Activated CD8-positive, alpha-beta memory T cell treated with anti-CD3 and anti-CD28 coated beads for 1 hour (primary cell): Measurements from ENCODE around the gene RB1.
"Not testable (repeated sequence)": the region's sequence is repeated elsewhere in the genome, so short reads cannot be mapped to it uniquely, and the experiment has no call there.

Source experiments
- DNase-seq, 2 donors: peaks; one replicate each; pipeline ENCODE4 v3.0.0-alpha.2; 2020; ENCODE audit warnings: low read depth in 1 of 2; ENCODE audit errors: extremely low read depth in 1 of 2

Gene RB1

DNA sequence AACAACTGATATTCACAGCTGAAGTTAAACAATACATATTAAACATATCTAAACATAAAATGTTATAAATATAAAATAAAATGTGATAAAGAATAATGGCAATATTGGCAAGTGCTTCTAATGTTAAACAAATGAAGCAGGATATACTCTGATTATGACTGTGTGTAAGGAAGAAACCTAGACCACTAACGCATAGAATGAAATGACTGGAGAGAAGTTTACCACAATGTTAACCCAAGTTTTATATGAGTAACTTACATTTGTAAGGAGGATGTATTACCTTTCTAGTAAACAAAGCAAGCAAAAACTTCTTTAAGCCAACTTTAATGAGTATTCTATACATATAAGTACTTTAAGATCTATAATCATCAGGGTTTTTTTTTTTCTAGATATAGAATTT, 43.0 kb downstream of the RB1 start:
- no peak for DNase-seq

DNA sequence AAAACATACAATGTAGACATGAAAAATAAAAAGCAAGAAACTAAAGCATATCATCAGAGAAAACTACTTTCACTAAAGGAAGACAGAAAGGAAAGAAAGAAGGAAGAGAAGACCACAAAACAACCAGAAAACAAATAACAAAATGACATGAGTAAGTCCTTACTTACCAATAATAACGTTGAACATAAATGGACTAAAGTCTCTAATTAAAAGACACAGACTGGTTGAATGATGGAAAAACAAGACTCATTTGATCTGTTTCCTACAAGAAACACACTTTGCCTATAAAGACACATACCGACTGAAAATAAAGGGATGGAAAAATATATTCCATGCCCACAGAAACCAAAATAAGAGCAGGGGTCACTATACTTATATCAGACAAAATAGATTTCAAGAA, 46.0 kb downstream of the RB1 start:
- no peak for DNase-seq

DNA sequence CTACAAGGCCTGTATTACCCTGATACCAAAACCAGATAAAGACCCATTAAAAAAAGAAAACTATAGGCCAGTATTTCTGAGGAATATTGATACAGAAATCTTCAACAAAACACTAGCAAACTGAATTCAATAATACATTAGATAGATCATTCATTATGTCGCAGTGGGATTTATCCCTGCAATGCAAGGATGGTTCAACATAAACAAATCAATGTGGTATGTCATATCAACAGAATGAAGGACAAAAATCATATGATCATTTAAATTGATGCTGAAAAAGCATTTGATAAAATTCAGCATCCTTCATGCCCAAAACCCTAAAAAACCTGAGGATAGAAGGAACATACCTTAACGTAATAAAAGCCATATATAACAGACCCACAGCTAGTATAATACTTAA, 50.0 kb downstream of the RB1 start:
- DNase-seq, result no peak

DNA sequence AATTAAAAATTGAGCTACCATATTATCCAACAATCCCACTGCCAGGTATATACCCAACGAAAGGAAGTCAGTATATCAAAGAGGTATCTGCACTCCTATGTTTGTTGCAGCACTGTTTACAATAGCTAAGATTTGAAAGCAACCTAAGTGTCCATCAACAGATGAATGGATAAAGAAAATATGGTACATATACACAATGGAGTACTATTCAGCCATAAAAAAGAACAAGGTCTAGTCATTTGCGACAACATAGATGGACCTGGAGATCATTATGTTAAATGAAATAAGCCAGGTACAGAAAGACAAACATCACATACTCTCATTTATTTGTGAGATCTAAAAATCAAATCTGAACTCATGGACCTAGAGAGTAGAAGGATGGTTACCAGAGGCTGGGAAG, 52.0 kb downstream of the RB1 start:
- DNase-seq, result not testable (repeated sequence)

DNA sequence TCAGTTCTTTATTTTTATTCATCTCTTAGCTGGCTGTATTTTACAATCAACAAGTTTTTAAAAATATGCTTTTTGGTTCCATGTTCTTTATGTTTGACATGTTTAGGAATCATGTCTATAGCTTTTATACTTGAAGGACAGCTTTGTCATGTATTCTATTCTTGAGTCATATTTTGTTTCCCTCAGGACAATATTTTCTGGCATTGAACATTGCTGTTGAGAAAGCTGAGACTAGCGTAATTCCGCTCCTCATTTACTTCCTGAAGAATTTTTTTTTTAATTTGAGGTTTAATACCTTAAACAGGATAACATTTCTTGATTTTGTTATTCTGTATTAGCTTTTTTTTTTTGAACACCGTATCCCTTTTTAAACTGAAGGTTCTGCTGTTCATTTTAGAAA, 53.2 kb downstream of the RB1 start:
- DNase-seq, result no peak

DNA sequence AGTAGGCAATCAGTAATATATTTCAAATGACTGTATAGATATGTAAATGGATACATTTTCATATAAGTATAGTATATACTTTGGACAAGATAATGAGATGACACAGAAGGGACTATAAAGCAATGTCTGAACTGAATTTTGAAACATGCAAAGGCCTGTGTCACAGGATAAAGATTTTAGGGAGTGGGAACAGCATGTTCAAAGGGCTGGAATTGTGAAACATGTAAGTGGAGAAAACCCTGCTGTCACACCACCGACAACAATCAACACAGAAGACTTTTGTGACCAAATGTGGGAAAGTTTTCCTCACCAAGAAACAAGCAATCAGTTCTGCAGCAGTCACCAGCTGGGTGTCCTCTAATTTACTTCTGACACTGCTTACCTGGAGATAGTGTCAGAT, 66.4 kb downstream of the RB1 start:
- no peak for DNase-seq

DNA sequence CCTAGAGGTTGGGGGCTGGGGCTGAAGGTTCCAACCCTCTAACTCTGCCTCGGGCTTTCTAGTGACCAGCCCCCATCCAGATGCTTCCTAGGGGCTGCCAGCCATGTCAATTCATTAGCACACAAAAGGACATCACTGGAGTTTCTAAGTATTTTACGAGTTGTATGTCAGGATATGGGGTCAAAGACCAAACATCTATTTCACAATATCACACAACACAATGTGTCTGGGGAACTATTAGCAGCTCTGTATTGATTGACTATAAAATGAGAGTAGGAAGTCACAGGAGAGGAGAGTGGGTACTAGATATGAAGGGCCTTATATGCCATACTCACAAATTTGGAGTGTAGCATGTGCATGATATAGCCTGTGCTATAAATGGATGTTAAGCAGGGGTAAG, 67.3 kb downstream of the RB1 start:
- DNase-seq, result no peak

DNA sequence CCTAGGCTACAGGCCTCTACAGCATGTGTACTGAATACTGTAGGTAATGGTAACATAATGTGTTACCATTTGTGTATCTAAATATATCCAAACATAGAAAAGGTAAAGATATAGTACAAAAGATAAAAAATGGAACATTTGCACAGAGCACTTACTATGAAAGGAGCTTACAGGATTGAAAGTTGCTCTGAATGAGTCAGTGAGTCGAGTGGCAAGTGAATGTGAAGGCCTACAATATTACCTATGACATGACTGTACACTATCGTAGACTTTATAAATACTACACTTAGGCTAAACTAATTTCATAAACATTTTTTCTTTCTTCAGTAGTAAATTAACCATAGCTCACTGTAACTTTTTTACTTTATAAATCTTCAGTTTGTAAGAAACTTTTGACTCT, 74.3 kb downstream of the RB1 start:
- DNase-seq, result no peak

DNA sequence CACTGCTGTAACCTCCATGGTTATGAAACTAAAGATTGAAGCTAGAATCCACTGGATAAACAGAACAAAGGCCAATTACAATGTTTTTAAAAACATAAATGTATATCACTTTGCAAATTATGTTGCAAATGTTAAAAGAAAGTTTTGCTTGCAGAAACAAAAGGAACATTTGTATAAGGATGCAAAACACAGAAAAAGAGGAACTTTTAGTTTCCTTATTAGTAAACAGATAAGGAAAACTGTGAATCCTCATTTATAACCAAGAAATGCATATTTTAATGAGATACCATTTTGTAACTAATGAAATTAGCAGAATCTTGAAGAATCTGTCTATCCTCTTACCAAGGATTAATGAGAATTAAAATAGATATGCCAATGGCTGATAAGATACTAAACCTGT, 77.0 kb downstream of the RB1 start:
- DNase-seq, result no peak

DNA sequence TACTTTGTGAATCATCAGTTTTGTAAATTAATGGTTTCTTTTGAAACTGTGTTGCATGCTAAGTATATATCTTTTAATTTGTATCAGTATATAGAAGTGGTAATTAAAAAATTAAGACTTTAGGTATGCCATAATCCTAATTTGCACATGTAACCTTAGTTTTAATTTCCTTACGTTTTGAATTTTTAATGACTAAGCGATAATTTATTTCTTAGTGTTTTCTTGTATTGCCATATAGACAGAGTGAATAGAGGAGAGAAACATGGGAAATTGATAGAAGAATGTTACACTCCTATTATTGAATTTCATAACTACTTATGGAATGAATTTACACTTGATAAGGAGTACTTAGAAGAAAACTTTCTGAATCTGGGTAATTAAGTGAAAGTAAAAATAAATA, 79.8 kb downstream of the RB1 start:
- DNase-seq, result no peak

DNA sequence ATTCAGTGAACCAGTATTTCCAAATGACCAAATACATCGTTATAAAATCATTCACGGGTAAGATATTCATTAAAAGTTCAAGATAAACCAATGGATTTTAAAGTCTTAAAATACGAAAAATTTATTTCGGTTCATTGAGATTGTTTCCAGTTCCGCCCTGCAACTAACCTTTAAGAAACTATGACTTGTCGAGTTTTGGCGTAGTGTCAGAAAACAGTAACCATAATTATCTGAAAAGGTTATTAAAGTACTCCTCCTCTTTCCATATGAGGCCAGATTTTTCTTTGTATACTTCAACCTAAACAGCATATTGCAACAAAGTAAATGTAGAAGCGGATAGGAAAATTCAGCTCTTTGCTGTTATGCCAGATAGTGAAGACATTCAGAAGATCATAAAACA, 83.3 kb downstream of the RB1 start:
- no peak for DNase-seq

DNA sequence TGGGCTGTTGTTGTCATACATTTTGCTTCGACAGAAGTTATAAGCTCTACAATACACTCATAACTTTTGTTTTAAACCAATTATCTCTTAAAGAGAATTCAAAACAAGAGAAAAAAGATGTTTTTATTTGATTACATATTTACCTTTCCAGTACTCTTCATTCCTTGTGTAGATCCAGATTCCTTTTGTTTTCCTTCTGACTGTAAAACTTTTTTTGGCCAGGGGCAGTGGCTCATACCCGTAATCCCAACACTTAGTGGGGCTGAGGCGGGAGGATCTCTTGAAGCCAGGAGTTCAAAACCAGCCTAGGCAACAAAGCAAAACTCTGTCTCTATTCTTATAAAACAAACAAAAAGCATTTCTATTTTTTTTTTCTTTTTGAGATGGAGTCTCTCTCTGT, 87.7 kb downstream of the RB1 start:
- DNase-seq, result no peak

DNA sequence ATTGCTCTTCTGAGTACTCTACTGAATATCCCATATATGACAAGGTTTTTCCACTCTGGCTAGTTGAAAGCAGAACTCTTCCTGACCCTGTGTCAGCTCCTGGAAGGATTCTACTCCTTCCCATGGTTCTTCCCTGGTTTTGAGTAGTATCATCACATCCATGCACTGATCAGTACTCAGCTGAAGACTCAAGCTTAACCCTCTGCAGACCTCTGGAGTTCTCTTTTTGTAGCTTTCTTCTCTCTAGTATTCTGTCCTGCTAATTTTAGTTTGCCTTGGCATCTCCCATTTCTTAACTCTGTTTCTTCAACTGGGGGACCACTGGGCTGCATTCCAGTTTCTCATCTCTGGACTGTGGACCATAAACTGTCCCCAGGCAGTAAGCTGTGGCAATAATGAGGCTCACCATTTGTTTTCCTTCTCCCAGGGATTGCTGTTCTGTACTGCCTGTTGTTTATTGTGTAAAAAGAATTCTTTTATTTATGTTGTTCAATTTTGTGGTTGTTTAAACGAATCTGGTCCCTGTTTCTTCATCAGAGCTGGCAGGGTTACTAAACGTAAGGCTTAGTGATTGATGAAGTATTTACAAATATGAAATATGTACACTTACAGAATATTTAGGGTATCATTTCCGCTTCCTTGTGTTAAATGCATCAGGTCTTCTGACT, 89.6 kb downstream of the RB1 start:
- no peak for DNase-seq

DNA sequence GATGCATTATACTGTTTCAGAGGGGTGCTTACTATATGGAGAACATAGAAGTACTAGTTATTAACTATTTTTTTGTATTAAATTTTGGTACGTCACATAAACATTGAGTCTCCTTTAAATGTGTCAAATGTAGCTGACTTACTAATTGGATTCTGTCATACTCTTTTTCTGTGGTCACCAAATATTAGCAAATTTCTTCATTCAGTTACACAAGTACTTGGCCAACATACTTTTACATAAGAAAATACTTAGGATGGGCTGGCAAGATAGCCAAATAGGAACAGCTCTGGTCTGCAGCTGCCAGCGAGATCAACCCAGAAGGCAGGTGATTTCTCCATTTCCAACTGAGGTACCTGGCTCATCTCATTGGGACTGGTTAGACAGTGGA, 90.1 kb downstream of the RB1 start:
- DNase-seq, result no peak

DNA sequence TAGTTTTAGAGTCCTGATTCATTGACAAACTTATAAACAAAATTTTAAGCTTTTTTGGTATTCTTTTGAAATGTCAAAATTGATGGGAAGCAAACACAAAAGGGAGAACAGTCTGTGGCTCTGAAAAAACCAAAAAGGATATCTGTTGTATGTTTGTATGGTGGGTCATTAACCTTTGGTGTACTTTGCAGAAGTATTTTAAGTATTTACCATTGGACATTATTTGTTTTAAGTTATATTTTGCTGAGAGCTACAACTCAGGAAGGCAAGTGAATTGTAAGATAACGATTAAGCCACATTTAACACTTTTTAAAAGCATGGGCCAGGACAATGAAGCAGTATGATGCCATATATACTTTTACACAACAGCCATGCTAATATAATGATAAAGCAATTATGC, 94.2 kb downstream of the RB1 start:
- no peak for DNase-seq

DNA sequence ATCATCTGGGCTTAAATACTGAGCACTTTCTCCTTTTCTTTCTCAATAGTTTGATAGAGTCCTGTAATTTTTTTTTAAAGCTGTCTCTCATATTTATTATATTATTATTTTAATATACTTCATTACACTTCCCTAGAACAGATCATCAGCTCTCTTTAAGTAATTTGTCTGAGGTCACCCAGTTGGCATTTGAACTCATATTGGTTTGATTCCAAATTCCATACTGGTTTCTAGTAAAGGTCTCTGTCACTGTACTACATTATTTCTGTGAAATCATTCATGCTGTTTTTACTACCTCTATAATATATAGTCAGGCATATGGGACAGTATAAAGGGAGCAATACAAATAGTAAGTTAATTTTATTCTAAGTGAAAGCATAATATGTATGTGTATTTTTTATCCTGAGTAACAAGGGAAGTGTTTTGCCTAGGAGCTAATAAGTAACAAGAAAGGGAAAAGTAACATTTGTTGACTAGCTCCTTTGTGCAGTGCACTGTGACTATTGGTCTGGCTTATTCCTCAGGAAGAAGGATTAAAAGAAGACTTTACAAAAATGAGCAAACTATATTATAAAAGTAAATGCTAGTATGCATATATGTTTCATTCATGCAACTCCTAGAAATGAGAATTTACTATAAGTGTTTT, 95.0 kb downstream of the RB1 start:
- DNase-seq, result no peak

DNA sequence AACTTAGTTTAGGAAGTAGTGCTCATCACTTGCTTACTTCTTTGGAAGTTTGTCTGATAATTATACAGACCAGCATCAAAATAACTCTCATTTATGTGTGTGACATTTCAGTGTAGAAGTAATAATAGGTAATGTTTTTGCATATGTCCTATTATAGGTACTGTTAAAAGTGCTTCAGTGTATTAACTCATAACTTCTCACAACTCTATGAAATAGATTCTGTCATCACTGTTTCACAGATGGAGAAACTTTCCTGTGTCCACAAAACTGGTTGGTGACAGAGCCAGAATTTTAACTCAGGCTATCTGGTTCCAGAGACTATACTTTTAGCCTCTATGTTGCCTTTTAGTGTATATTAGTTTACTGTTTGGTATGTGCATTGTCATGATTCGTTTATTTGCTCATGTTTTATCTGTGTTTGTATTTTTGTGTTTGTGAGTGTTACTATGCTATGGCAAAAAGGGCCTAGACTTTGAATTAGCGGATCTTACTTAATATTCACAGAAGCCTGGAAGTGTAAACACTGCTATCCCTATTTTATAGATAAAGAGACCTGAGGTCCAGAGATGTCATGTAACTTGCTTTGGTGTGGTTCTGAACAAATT, 96.6 kb downstream of the RB1 start:
- no peak for DNase-seq

DNA sequence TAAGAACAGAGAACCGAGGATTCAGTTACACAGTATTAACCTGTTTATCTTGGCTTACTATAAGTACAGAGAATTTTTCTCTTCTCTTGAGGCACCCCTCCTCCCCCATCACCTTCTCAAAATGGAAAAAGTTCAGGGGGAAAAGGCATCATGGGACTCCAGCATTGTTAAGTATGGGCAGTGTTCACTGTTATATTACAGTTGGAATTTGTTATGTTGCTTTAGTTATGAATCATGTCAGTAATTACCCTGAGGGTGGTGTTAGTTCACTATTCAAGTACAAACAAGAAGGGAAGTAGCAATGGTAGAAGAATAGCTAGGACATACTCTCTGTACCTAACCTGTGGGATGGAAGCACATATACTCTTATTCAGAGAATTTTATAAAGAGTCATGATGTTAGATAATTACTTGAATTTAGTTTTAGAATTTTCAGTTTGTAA, 97.3 kb downstream of the RB1 start:
- no peak for DNase-seq

DNA sequence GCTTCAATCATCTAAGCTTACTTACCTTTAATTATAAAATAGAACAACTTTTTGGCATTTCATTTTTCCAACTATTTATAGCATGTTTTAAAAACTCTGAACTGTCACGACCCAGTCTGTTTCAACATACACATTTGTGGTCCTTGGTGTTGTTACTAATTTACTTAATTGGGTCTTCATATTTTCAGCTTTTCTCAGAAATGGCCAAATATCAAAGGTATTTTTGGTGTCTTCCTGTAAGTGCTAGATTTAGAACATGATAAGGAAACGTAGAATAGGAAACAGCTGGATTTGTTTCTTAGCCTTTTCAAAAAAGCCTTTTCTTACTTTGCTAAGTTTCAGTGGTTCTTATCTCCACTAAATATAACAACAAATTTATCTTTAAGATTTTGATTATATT, 97.9 kb downstream of the RB1 start:
- no peak for DNase-seq

DNA sequence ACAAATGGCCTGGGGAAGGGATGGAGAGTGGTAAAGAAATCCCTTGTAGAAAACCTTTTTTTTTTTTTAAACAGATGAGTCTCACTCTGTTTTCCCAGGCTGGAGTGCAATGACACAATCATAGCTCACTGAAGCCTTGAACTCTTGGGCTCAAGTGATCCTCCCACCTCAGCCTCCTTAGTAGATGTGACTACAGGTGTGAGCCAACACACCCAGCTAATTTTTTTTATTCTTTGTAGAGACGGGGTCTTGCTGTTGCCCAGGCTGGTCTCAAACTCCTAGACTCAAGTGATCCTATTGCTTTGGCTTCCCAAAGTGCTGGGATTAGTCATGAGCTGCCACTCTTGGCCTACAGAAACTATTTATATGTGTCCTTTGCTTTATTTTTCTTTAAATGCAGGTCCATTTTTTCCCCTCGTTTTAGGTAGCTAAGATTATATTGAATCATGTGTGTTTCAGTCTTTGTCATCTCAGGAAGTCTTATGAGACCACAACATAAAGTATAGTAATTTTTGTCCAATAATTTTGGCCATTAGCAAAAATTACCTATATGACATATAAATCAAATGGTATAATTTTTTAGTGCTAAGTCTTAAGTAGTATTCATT, 98.9 kb downstream of the RB1 start:
- no peak for DNase-seq

DNA sequence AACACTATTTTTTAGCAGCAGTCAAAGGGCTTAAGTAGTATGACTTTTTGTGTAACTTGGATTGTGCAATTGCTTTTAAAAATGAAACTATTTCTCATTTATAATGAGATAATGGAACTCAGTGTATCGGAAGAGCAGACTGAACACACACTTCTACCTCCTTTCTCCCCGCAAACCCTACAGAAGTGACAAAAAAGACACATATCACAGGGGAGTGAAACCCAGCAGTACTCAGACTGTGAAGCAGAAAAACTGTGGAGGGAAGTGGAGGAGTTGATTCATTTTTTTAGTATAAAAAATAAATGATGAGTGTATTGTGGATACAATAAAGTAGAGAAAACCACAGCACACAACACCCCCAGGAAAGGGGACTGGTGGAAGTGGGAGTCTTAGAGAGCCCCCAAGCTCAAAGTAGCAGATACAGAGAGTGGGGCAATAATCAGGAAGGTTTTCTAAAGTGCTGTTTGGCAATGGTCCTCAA, 99.6 kb downstream of the RB1 start:
- DNase-seq, result no peak

DNA sequence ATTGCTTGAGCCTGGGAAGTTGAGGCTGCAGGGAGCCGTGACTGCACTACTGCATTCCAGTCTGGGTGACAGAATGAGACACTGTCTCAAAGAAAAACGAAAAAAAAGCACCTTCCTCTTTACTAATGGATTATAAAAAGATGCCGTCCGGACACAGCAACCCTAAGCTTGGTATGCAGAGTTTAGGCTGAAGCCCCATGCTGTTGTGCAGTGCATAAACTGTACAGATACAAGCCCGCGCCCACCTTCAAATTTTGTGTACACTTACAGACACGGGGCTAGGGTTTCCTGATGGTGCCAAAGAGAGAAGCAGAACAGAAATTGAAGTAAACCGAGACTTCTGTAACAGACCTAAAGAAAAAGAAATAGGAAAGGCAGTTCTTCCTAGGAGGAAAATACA, 100.4 kb downstream of the RB1 start:
- DNase-seq, result no peak
